Superior temporal gyrus (tissue), 1 donor: ENCODE results near the gene MPZL1.

Source experiments
- DNase-seq: peaks from one replicate; pipeline ENCODE4 v3.0.0-alpha.2; 2016; ENCODE audit errors: extremely low spot score

MPZL1 gene

DNA sequence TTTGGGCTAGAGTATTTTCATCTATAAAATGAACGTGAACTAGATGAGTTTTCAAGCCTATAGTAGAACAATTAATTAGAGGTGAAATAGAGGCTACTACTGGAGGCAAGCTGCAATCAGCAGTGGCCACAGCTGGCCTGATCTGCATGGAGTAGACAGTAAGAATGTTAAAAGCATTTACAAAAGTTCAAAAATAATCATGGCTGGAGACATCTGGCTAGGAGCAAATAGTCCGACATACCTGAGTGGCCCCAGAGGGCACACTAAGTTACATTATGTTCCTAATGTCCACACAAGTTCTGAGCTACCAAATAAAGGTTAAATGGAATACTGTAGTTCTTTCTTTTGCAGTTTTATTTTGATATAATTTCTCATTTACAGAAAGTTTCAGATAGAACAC, 28.0 kb downstream of the MPZL1 start:
- no peak for DNase-seq

DNA sequence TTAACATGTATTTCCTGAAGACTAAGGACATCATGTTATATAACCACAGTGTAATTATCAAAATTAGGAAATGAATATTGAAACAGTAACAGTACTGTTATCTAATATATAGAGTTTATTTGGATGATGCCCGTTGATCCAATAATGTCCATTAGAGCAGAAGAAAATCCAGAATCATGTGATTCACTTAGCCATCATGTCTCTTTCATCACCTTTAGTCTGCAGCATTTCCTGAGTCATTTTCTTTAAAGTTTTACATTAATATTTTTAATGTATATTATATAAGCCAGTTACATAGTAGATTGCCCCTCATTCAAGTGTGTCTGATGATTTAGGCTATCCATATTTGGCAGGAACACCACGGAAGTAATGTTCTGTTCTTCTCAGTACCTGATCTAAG, 28.9 kb downstream of the MPZL1 start:
- DNase-seq, result no peak

DNA sequence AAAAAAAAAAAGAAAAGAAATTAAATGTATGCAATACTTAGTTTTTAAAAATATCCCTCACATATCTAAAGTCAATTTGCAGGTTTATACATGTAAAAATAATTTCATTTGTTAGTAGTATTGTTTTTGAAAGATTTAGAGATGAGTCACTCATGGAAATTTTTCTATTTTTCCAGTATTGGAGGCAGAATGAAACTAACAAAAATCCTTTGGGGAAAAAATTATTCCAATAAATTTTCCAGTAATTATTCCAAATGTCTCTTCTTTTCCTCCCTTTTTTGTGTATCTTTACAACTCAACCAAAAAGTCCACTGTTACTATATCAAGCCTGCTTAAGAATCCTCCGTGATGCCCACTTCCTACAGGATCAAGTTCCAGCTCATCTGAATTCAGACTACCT, 29.9 kb downstream of the MPZL1 start:
- DNase-seq, result no peak

DNA sequence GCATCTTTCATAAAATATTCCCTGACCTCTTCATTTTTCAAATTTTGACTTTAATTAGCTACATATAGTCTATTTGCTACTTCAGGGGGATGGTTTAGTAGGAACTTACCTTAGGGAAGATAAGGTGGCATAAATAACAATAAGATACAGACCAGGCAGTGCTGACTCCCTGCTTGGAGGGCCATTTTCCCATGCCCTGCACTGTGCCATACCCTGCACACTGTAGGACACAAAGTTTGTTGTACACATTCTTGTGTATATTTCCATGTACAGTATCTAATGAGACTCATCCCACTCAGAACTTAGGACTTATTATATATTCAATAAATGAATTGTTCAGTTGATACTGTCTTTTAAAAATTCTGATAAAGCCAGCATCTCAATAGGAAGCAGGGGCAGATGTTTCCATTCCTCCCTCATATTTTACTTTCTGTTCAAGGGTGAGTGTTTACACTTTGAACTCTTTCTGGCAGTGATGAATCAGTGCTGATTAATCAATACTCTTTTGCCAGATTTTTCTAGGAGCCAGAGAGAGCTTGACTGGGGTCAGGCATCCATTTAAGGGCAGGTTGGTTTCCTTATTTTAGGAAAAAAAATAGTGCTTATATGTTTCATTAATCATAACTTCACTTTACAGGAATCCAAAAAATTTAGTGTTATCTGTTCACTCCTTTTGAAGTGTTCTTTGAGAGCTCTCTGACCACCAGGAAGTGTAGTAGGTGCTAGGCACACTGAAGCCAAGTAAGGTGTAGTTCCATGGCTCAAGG, 30.6 kb downstream of the MPZL1 start:
- no peak for DNase-seq

DNA sequence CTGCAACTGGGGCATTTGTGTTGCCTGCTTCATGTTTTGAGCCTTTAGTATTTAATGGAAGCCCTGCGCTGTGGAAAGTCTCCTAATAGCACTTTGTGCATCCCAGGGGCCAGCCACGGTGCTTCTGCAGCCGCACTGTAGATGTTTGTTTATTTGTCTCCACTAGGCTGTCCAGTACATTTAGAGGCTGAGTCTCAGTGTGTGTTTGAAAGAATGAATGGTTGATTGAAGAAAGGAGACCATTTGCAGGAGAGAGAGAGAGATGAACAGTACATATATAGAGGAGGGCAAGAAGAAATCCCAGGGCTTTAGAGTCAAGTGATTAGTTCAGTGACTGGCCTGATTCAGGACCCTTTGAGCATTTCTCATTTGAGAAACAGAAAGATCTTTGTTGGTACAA, 33.9 kb downstream of the MPZL1 start:
- no peak for DNase-seq

DNA sequence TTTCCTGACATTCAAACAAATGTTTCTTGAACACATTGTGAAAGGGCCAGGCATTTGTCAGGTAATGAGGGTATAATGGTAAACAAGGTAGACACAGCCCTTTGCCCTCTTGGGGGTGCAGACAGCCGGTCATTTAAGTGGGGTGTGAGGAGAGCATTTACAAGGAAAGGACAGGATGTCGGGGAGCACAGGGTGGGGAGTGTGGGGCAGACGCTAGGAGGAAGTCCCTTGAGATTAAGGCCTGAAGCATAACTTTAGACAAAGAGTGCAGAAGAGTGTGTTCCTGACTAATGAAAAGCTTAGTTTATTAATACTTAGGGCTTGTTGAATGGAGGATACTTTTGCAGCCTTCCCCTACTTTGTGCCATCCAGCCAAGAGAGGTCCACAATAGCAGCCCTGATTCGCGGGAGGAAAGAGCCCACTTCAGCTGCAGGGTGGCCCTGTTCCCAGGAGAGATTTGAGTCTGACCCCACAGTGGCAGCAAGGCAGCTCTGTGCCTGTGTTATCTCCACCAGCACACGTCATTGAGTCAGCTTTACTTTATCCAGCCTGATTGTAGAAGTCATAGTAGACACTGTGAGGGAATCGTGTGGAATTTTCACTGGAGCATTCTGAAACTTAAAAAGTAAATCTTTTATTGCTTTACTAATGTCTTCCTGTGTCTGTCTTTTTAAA, 35.1 kb downstream of the MPZL1 start:
- DNase-seq, result no peak

DNA sequence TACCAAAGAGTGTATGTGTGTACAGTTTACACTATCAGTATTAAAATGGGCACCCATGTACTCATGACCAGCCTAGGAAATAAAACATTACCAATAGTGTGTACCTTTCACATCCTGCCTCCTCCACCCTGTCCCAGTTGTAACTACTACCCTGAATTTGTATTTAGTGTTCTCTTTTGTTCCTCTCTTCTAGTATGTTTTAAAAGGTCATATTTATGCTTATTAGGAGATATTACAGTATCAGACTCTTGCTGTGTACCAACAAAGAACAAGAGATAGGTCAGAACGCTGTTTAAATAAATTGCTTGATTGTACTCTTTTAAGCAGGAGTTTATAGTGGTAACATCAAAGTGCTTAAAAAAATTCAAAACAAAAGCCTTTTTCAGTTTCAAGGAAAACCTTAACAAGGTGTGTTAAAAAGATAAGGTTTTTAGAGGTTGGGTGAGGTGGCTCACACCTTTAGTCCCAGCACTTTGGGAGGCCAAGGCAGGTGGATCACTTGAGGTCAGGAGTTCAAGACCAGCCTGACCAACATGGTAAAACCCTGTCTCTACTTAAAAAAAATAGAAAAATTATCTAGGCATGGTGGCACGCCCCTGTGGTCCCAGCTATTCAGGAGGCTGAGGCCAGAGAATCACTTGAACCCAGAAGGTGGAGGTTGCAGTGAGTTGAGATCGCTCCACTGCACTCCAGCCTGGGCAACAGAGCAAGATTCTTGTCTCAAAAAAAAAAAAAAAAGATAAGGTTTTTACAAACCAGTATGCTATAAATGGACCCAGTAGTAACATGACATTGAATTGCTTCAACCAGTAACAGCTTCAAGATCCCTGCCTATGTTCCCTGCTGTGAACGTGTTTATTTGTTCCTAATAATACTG, 35.9 kb downstream of the MPZL1 start:
- no peak for DNase-seq

DNA sequence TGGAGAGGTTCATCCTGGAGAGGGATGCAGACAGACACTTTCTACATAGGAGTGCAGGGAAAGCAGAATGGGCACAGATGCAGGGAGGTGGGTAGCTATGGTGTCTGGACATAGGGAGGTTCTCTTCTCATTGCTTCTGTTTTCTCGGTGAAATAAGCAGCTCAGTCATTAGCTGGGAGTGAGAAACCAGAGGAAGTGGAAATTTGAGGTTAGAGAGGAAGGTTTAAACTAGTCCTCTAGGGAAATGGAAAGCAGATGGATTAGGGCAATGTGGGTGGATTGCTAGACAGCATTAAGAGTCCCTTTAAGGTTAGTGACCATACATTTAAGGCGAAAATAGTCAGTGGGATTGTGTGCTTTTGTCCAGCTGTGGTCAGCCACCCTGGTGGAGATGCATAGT, 39.6 kb downstream of the MPZL1 start:
- no peak for DNase-seq

DNA sequence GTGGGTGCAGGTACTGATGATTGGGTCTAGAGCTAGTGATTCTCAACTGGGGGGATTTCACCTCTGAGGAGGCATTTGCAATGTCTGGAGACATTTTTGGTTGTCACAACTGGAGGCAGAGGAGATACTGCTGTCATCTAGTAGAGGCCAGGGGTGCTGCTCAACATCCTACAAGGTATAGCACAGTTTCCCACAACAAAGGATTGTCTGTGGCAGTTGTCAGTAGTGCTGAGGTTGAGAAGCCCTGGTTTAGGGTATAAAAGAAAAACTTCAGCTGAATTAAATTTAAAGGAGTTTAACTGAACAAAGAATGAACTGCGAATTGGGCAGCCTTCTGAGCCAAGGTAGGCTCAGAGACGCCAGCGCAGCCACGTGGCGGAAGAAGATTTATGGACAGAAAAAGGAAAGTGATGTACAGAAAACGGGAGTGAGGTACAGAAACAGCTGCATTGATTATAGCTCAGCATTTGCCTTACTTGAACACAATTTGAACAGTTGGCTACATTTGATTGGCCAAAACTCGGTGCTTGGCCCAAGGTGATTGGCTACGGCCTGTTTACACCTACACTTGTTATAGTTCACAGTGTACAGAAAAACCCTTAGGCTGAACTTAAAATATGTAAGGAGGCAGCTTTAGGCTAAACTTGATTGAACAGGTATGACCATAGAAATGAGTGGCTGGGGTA, 40.4 kb downstream of the MPZL1 start:
- no peak for DNase-seq

DNA sequence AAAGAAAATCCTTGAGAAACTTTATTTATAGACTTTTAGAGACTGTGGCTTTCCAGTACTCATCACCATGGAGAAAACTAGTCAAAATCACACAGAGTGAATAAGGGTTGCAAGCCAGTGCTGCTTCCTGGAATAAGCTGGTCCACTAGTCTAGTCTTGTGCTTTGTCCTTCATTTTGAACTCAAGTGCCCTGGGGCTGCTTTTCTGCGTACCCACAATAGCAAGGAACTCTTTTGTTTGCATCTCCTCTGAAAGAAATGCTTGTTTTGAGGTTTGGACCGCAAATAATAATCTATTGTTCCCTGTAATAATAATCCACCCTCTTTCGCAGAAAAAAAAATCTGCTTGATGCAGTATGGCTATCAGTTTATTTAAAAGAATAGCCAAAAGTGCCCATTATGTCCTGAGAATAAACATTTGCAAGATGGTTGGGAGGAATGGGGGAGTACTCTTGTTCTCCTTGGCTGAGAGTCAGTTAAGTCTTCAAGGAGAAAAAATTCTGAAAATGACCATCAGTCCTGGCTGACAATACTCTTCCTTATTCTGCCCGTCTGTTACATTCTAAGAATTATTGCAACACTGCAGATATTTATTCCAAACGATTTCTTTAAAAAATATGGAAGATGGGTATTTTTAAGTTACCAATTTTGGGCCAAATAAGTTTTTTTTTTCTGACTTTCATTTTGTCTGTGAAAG, 41.9 kb downstream of the MPZL1 start:
- DNase-seq, result peak; percentile 91

DNA sequence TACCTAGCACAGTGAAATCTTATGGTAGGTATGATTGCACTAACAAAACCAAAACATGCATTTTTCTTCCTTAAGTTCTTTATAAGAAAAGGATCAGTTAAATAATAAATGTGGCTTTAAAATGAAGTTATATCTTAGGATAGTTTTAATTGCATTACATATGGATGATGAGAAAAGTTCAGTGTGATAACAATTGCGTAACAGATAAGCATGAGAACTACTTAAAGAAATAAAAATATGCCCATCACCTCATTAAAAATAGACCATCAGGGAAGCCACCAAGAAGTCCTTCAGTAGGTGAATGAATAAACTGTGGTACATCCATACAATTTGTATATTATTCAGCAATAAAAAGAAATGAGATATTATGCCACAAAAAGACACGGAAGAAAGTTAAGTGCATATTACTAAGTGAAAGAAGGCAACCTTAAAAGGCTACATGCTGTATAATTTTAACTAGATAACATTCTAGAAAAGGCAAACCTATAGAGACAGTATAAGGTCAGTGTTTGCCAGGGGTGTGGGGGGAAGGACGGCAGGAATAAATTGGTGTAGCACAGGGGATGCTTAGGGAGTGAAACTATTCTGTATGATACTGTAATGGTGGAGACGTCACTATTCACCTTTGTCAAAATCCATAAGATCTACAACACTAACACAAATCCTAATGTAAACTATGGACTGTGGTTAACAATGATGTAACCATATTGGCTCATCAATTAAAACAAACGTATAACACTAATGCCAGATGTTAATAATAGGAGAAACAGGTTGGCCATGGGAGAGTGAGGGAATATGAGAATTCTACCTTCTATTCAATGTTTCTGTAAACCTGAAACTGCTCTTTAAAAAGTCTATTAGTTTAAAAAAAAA, 42.9 kb downstream of the MPZL1 start:
- no peak for DNase-seq

DNA sequence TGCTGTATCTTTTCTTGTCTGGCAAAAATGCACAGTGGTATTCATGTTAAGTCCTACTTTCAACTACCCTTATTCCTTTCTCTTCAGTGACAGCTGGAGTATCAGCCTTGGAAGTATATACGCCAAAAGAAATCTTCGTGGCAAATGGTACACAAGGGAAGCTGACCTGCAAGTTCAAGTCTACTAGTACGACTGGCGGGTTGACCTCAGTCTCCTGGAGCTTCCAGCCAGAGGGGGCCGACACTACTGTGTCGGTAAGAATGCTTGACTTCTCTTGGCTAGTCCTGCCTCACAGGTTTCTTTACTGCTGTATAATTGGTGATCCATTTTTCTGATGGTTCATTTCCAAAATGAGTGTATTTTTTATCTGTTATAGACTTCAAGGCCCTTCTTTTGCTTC, 43.7 kb downstream of the MPZL1 start:
- no peak for DNase-seq

DNA sequence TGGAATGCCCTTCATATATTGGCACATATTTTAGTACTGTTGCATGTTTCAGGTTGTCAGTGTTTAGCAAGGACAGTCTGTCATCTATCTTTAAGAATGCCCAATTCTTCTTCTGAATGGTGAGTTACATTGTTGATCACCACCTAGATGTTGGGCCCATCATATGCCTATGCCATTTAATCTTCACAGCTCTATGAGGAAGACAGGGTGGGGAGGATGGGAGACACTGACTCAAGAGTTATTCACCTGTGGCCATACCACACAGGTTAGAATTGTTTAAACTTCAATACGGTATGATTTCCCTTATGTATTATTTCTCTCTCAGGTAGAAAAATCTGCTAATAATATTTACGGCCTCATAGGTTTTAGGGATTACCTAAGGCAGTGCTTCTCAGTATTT, 44.8 kb downstream of the MPZL1 start:
- DNase-seq, result no peak

DNA sequence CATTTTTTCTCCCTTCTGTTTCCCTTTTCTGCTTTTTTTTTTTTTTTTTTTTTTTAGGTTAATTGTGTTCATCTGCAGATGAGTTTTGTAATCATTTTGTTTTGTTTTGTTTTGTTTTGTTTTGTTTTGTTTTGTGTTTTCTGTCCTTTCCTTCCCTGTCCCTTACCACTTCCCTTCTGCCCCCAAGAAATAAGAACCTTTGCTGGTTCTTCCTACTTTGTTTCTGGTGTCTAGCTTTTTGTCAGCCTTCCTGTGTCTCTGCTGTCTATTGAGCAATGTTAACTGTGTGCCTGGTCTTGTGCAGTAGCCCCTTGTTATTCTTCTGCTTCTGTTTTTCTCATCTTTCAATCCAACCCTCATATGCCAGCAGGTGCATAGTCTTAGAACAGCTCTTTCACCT, 46.0 kb downstream of the MPZL1 start:
- DNase-seq, result no peak

DNA sequence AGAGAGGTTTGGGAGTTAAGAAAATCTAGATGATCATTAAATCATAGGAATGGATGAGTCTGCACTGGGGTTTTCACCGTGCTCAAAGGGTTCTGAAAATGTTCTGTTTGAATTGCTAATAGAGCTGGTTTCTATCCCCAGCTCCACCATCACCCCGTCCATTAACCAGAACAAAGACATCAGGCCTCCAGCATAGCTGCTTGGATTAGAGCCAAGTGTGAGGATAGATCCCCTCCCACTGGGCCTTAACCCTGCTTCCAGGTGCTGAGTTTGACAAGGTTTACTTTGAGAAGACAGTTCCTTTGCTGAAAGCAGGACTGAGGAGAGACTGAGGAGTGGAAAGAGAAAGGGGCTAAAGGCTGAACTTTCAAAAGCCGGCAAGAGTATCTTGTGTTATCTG, 48.3 kb downstream of the MPZL1 start:
- DNase-seq, result no peak

DNA sequence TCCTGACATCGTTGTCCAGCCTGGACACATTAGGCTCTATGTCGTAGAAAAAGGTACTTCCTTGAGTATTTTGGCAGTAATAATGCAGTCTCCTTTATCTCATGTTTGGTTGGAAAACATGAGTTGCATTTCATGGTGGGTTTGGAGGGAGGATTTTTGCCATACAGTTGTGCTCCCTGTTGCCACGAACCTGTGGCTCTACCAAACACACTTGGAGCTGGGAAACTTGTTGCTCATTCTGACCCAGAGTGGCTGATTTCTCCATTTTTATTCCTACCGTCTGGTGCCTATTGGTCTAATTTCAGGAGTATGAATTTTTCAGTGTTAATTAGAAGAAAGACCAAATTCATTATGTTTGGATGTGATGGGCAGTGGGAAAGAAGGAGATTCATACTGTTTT, 50.7 kb downstream of the MPZL1 start:
- no peak for DNase-seq

DNA sequence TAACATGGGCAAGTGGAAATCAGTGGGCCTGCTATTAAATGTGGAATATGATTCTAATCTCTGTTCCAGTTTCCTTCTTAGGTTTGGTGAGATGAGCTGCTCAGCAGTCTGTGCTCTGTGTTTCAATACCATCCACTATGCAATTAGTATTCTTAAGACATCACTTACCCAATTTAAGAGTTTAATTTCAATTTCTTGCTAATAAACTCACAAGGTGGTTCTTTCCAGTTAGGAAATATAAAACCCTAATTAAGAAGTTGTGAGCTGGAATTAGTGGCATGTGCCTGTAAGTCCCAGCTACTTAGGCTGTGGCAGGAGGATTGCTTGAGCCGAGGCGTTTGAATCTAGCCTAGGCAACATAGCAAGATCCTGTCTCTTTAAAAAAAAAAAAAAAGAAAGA, 51.7 kb downstream of the MPZL1 start:
- DNase-seq, result no peak

DNA sequence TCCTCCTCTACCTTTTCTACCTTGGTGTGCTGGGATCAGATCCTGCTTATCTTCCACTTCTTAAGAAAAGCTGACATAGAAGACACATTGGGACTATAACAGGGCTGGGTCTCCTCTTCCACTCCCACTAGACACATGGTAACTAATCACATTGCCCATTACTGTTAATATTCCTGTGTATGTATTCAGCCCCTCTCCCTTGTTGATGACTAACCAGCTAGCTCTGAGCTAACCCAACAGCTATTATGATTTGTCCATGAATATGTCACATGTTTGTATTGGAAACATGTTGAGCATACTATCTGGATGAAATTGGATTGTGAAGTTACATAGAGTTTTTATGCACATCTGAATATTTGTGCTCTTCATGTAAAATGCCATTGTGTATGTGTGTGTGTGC, 52.9 kb downstream of the MPZL1 start:
- DNase-seq, result no peak

DNA sequence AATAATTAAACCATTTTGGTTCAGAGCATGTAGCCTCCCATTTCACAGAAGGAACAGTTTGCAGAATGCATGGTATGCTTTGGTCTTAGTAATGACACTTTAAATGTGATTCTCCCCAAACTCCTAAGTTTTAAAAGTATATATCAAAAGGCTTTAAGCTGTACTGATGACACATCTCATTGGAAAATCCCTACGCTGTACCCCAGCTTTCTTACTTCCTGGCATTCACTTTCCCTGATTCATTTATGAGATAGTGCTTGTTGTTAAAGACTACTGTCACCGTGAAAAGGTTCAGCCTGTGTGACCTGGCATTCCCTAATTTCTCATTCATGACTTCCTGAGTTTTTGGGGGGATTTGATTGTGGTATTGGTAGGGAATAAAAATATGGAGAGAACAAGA, 53.4 kb downstream of the MPZL1 start:
- no peak for DNase-seq

DNA sequence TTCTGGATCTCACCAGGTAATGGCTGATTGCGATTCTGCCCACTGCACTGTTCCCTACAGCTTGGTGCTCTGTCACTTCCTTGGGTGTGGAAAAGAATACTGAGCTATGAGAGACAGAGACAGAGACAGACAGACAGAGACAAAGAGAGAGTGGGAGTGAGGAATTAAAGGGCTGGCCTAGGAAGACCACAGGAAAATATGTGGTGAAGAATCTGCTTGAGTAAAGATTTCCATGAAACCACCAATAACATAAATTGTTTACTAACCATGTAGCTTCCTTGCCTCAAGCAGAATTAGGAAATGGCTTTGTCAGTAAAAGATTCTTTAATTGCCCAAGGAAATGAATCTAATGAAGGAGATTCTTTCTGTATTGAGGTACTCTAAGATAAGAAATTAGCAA, 54.4 kb downstream of the MPZL1 start:
- DNase-seq, result no peak
